Measurements from ENCODE around the gene MACO1. TPM values are rescaled to one million over a fixed set of nuclear protein-coding genes. Genes with fewer than 3 reads are reported as not detected.
"Not testable (repeated sequence)": the region's sequence is repeated elsewhere in the genome, so short reads cannot be mapped to it uniquely, and the experiment has no call there.

MACO1 gene
- total RNA-seq, 1 donor from 2014 or later, result 15.6 TPM

DNA sequence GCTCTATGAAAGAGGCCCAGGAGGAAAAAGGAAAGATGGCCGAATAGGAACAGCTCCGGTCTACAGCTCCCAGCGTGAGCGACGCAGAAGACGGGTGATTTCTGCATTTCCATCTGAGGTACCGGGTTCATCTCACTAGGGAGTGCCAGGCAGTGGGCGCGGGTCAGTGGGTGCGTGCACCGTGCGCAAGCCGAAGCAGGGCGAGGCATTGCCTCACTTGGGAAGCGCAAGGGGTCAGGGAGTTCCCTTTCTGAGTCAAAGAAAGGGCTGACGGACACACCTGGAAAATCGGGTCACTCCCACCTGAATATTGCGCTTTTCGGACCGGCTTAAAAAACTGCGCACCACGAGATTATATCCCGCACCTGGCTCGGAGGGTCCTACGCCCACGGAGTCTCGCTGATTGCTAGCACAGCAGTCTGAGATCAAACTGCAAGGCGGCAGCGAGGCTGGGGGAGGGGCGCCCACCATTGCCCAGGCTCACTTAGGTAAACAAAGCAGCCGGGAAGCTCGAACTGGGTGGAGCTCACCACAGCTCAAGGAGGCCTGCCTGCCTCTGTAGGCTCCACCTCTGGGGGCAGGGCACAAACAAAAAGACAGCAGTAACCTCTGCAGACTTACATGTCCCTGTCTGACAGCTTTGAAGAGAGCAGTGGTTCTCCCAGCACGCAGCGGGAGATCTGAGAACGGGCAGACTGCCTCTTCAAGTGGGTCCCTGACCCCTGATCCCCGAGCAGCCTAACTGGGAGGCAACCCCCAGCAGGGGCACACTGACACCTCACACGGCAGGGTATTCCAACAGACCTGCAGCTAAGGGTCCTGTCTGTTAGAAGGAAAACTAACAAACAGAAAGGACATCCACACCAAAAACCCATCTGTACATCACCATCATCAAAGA lies 76.1 kb downstream of the MACO1 start:
- intact Hi-C loops (cut with micrococcal nuclease); ATAC-seq; DNase-seq: not testable (repeated sequence)

DNA sequence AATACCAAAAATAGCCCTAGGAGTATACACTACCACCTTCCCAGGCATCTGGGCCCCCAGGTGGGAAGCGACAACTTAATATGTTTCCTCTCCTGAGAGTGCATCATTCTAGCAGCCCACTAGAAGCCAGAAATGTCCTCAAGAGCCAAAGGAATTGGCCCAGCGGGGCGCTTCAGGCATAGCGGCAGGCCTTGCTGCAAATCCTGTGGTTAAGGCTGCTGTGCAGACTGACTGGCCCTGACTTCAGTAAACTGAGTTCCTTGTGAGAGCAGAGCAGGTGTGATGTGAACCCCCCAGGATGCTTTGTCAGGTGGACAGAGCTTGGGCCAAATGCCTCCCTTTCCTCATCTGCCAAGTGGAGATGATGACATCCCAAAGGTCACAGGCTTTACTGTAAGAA lies 83.0 kb downstream of the MACO1 start:
- no peak for ATAC-seq
- DNase-seq, result no peak

DNA sequence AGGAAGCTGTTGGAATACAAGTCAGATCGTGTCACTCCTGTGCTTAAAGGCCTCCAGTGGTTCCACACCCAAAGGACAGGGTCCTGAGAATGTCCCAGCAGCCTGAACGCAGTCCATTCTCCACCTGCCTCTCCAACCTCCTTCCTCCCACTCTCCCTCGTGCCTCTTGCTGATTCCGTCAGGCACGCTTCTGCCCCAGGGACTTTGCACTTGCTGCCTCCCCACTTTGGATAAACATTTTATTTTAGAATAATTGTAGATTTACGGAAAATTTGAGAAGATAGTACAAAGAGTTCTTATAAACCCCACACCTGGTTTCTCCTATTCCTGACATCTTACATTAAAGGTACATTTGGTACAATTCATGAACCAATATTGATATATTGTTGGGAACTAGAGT lies 84.3 kb downstream of the MACO1 start:
- intact Hi-C loops (cut with micrococcal nuclease), result no loop called here
- ATAC-seq (no peak), DNase-seq (no peak)

More for the DNA sequence above, 83.0 kb downstream of the MACO1 start:
- intact Hi-C loops (cut with micrococcal nuclease), result no loop called here

DNA sequence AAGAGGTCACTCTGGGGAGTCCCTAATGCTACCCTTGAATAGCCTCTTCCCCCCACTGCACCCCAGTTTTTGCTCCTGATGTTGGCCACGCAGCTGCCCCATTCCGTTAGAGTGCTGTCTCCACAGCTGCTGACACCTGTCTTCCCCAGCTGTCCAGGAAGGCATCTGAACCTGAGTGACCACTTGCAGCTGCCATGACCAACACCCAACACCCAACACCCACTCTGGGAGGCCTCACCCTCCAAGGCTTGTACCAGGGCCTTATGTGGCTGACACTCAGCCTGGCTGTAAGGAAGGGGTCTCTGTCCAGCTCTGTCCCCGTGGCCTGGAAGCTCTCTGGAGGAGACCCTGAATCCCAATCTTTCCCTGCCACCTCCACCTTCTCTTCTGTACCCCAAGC lies 86.0 kb downstream of the MACO1 start:
- intact Hi-C loops (cut with micrococcal nuclease), result no loop called here
- no peak for ATAC-seq

DNA sequence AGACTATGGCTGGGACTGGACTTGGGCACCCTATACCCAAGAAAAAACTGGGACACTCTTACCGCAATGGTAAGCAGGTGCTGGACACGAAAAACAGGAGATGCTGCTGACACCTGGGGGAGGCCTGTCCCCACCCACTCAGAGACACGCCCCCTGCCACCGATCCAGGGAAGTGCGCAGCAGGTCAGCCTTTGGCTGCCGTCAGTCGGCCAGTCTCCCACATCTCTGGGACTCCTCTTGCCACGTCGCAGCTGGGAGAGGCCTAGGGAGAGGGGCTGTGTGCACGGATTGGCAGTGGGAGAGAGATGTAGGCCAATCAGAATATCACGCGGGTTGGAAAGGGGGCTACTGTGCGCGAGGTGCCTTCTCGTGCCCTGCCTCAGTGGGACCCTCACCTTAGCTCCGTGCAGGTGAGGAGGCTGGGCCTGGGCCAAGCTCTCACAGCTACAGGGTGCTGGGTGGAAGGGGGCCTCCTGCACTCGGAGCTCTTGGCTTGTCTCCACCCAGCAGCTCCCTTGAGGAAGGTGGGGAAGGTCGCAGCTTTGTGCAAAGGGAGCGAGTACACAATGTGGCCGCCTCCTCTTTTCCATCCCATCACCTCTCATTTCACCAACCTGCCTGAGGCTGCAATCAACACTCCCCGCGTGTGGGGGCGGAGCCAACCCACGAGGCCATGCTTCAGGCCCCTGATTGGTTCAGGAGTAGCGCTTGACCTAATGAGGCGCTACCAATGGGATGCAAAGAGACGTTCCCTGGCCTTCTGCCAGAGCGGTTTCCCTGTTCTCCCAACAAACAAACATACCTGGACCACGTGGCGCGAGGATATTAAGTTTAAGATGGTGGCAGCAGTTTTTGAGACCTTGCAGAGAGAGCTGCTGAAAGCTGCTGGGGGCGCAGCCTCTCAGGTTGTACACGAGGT lies 87.0 kb downstream of the MACO1 start:
- ATAC-seq (no peak), DNase-seq (no peak)
- intact Hi-C loops (cut with micrococcal nuclease), result no loop called here

More for the DNA sequence above, 86.0 kb downstream of the MACO1 start:
- DNase-seq, result no peak

DNA sequence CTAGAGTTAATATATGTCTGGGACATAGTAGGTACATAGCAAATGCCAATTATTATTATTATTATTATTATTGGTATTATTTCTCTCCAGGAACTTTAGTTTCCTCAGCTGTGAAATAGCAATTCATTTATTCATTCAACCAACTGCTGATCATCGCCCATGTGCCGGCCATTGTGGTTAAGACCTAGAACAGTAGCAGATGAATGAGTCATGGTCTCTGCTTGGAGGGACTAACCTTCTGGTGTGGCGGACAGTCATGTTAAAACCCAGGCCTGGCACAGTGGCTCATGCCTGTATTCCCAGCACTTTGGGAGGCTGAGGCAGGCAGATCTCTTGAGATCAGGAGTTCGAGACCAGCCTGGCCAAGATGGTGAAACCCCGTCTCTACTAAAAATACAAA lies 88.9 kb downstream of the MACO1 start:
- no peak for ATAC-seq
- intact Hi-C loops (cut with micrococcal nuclease), result no loop called here
- DNase-seq, result no peak

DNA sequence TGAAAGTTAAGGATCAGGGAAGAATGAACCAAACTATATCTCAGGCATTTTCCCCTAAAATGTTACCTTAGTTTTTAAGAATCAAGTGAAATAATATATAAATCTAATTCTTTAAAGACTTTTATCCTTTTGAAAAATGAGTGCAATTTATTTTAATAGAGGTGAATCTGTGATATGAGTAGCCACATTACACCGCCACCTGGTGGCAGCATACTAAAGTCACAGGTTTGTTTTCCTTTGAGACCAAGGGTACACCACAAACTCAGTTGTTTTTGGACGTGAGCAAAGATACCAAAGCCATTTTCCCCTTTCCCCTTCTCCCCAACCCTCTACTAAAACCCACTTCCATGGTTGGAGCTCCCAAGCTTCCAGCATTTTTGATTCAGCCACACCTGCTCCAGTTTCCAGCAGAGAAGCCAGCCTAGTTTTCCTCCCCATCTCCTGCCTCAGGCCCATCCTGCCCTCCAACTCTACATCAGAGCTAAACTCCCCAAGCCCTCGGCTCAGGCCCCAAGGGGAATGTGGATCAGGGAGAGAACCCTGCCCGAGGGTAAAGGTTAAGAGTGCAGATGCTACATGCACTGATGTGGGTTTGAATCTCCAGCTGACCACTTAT lies 89.9 kb downstream of the MACO1 start:
- ATAC-seq, result peak; percentile 50
- DNase-seq, result peak; percentile 72
- intact Hi-C loops (cut with micrococcal nuclease), result no loop called here

DNA sequence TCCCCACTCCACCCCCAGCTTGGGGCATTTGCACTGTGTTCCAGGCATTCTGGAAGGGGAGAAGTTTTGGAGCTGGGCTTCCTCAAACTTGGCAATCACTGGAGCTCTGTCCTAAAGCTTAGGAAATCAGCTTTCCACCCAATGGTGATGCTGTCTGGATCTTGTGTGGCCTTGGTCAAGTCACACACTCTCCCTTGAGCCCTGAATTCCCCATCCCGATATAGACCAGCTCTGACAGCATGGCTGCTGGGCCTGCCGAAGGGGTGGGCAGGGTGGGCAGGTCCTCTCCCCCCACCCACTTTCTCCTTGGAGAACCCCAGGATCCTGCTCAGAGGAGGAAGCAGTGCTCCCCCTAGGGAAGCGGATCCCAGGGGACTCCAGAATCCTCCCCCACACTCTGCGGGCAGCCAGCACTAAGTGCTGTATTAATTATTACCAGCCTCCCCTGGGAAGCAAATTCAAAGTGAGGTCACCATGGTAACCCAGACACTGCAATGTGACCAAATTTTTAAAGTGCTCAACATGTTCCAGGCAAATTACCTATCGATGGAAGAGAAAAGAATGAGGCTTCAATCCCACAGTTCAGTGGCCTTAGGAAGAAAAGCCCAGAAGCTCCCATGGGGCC lies 91.4 kb downstream of the MACO1 start:
- intact Hi-C loops (cut with micrococcal nuclease), result no loop called here
- ATAC-seq, result no peak
- DNase-seq, result no peak

DNA sequence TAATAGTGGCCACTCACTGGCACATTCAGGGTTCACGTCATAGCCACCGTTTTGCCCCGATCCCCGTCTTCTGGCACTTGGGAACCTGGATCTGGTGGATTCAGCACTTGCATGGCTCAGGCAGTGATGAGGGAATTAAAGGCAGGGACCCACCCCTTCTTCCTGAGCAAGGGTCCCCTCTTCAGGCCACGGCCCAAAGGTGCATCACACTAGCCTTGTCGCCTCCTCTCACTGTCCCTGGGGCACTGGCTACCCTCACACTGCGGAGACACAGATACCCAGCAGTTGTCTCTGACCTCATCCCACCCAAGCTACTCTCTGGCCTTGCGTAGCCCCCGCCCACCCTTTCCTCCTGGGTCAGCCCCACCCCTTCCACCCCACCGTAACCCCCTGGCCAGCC lies 92.8 kb downstream of the MACO1 start:
- ATAC-seq (no peak), DNase-seq (no peak)
- intact Hi-C loops (cut with micrococcal nuclease), result no loop called here

DNA sequence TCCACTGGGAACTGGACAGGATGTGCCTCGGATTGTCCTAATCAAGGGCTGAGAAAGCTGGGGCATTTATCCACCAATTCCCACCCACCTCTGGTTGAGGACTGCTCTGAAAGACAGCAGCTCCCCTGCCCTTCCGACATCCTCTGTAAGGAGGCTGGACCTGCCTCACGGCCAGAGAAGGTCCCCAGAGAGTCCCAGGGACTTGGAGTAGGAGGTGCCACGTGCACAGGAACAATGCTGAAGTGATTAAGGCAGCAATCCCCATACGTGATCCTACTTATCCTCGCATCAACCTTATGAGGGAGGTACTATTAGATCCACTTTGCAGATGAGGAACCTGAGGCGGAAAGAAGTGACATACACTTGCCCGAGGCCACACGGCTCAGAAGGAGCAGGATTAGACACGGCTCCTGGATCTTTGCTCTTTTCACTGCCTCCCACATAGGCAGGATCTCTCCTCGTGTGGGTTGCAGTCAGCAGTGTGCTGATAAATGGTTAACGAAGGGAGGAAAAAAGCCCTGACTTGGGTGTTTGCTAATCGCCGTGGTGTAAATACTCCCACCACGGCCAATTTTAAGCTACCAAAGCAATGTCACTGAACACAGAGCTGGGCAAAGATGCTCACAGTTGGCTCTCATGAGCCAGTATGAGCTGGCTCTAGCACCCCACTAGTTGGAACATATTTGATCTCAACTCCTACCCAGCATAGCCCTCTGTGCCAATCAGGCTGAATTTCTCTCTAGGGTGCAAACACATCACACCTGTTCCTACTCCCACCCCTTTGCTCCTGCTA lies 94.1 kb downstream of the MACO1 start:
- intact Hi-C loops (cut with micrococcal nuclease), result no loop called here
- ATAC-seq, result peak; percentile 22
- DNase-seq, result no peak

DNA sequence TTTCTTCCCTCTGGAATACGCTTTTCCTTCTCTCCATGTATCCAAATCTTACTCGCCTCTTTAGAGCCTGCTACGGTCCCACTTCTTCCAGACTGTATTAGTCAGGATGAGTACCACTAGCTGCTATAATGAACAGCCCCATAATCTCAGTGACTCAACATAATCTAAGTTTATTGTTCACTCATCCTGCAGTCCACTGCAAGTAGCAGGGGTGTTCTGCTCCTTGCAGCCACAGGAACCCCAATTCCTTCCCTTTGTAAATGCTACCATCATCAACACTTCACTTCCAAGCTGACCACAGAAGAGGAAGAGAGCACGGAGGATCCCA lies 94.6 kb downstream of the MACO1 start:
- intact Hi-C loops (cut with micrococcal nuclease), result no loop called here
- DNase-seq, result no peak
- no peak for ATAC-seq

DNA sequence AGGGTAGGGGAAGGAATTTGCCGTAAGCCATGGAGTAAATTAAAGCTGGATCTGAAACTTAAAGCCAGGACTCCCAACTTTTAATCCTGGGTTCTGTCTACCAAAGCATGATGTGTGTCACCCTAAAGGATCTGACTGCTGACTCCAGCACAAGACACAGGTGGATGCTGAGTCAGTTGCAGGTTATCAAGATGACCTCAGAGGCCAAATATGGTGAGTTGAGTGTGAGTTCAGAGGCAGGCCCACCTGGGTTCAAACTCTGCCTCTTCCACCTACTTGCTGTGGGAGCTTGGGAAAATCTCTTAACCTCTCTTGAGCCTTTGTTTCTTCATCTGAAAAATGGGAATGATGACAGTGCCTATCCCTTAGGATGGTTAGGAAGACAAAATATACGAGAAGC lies 96.1 kb downstream of the MACO1 start:
- intact Hi-C loops (cut with micrococcal nuclease), result no loop called here
- DNase-seq (no peak), ATAC-seq (no peak)

DNA sequence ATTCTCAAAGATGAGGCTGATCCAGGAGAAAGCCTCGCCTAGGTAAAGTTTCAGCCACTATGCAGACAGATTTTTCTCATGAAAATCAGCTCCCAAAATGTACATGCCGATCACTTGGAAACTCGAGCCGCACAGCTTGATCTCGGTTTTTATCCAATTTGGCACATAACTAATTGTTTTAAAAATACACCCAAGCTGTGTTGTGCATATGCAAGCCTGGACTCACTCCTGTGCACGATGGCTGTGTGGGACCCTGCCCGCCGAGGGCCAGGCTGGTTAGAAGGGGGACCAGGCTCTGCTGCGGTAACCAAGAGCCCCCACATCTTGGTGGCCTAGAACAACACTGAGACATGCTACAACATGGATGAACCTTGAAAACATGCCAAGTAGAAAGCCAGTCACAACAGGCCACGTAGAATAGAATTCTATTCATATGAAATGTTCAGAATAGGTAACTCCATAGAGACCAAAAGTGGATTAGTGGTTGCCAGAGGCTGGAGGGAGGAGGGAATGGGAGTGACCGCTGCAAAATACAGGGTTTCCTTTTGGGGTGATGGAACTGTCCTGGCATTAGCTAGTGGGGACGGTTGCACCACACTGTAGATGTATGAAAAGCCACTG lies 96.6 kb downstream of the MACO1 start:
- ATAC-seq (no peak), DNase-seq (no peak)
- intact Hi-C loops (cut with micrococcal nuclease), result no loop called here

DNA sequence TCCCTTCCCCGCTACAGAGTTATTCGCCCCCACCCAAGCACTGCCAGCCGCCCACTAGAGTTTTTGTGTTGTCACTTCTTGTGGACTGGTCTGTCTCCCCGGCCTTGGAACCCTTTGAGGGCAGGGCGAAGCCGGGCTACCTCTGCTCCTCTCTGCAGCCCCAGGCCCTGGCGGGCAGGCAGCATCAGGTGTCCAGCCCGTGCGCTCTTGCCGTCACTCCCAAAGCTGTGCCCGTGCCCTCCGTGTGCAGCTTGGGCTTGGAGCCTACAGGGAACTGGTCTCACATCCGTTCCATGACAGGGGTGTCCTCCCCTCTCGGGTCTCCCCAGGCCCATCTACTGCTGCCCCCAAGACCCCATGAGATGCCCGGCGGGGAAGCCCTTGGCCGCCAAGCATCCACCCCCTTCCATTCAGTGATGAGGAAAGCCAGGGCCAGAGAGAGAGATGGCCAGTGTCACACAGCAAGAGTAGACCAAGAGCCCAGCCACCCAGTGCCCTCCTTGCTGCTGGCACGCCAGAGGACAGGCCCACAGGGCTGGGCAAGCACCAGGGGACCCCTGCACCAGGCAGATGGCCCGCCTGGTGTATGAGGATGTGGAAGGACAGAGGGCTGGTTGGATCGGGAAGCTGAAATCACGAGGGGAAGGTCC lies 97.4 kb downstream of the MACO1 start:
- intact Hi-C loops (cut with micrococcal nuclease), result no loop called here

DNA sequence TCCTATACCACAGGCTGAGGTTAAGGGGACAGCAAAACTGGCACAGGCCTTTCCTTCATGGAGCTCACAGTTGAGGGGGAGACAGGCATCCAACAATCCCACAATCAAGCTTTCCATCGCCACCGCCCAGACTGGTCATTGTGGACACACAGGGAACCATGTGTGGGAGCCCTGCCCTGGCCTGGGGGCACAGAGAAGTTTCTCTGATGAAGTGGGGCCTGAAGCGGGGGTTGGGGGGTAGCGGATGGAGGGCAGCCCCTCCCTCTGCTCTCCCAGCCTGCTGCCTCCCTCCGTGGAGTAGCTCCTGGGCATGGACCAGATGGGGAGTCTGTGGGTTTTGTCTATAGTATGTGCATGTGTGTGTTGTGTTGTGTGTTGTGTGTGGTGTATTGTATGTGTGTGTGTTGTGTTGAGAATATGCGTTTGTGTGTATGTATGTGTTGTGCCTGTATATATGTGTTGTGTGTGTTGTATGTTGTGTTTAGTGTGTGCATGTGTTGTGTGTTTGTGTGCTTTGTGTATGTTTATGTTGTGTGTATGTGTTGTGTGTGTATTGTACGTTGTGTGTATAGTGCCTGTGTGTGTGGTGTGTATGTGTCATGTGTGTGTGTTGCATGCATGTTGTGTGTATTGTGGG lies 98.3 kb downstream of the MACO1 start:
- intact Hi-C loops (cut with micrococcal nuclease), result no loop called here

More for the DNA sequence above, 97.4 kb downstream of the MACO1 start:
- ATAC-seq (no peak), DNase-seq (no peak)

DNA sequence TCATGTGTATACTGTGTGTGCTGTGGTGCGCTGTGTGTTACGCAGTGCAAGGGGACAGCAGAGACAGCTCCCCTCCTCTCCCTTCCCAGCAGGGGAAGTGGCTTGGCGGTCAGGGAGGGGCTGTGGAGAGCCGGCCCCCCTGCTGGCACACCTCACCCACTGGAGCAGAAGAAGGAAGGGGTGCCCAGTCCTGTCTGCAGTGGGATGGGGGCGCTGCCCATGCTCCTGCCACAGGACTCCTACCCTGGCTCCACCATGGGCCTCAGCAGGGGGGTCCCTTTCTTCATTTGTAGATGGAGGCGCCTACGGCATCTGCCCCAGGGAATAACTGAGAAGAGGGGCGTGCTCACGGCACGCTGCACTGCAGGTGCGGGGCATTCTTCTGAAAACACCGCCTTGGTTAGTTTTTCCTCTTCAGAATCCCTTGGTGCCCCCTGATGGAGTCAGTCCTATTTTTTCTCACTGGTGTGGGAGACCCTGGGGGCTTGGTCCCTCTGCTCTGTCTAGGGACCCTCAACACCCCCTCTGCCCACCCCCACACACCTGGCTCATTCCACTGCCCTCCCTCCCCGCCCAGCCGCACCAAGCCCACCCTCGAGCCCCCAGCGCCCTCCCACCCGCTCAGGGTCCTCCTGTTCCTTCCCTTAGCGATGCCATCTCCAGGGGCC lies 99.0 kb downstream of the MACO1 start:
- DNase-seq, result no peak
- no peak for ATAC-seq
- intact Hi-C loops (cut with micrococcal nuclease), result no loop called here

More for the DNA sequence above, 98.3 kb downstream of the MACO1 start:
- no peak for ATAC-seq
- no peak for DNase-seq
